Fibroblast of lung (primary cell): ENCODE data around the gene CBFA2T2. TPM values are rescaled to one million over a fixed set of nuclear protein-coding genes. Genes with fewer than 3 reads are reported as not detected.

Experiments used
- DNase-seq, 2 donors: peaks; one replicate each; pipeline versions ENCODE4 v3.0.0 to v3.0.0-alpha.2; 2010; ENCODE audit warnings: low read depth in 2 of 2
- H2AFZ ChIP-seq: 2 replicates; pipeline ENCODE4 v1.5.1; 2012; ENCODE audit warnings: low read length, control low read depth, inconsistent platforms
- H3K27ac ChIP-seq: 2 replicates; pipeline ENCODE4 v1.5.1; 2011; ENCODE audit warnings: low read length, control low read depth; ENCODE audit not compliant: insufficient read depth
- H3K27me3 ChIP-seq: 2 replicates; pipeline ENCODE4 v1.5.1; 2011; ENCODE audit warnings: mild to moderate bottlenecking, low read length; ENCODE audit not compliant: control insufficient read depth, insufficient read depth
- H3K36me3 ChIP-seq: 2 replicates; pipeline ENCODE4 v1.5.1; 2011; ENCODE audit warnings: low read length; ENCODE audit not compliant: control insufficient read depth, insufficient read depth
- H3K4me1 ChIP-seq: 2 replicates; pipeline ENCODE4 v1.5.1; 2011; ENCODE audit warnings: low read length; ENCODE audit not compliant: control insufficient read depth, insufficient read depth; ENCODE audit errors: extremely low read depth
- H3K4me2 ChIP-seq: 2 replicates; pipeline ENCODE4 v1.5.1; 2011; ENCODE audit warnings: low read length, control low read depth; ENCODE audit not compliant: insufficient read depth; ENCODE audit errors: extremely low read depth
- H3K4me3 ChIP-seq, 4 experiments: fragments of 200-600 bp in 1 of 4; sonication (generic) in 1 of 4; replicated peaks in 1 of 4; 2 replicates each; pipeline ENCODE4 v1.5.1; 2011 to 2016; ENCODE audit warnings: low read length in 4 of 4, low read depth in 3 of 4, mild to moderate bottlenecking in 3 of 4, control low read depth in 2 of 4, inconsistent platforms in 1 of 4, mixed read lengths in 1 of 4; ENCODE audit not compliant: insufficient read depth in 1 of 4; ENCODE audit errors: control extremely low read depth in 1 of 4
- H3K79me2 ChIP-seq: 2 replicates; pipeline ENCODE4 v1.5.1; 2012; ENCODE audit warnings: mild to moderate bottlenecking, low read length, inconsistent platforms; ENCODE audit not compliant: control insufficient read depth, insufficient read depth
- H3K9ac ChIP-seq: 2 replicates; pipeline ENCODE4 v1.5.1; 2011; ENCODE audit warnings: mild to moderate bottlenecking, low read length, control low read depth; ENCODE audit not compliant: insufficient read depth
- H3K9me3 ChIP-seq: 2 replicates; pipeline ENCODE4 v1.5.1; 2012; ENCODE audit warnings: low read depth, low read length; ENCODE audit not compliant: control insufficient read depth, insufficient read depth
- H4K20me1 ChIP-seq: 2 replicates; pipeline ENCODE4 v1.5.1; 2011; ENCODE audit warnings: low read length; ENCODE audit not compliant: control insufficient read depth, insufficient read depth; ENCODE audit errors: extremely low read depth
- EZH2 ChIP-seq: IDR thresholded peaks from 2 replicates; pipeline ENCODE4 v1.5.1; 2012; ENCODE audit warnings: low read length, control low read depth, mild to moderate bottlenecking; ENCODE audit errors: missing control alignments
- polyA plus RNA-seq, 2 donors: library from polyadenylated mRNA; depleted of rRNA in 1 of 2; stranded (reverse) in 1 of 2; unstranded in 1 of 2; fragments of >200 nt; gene quantifications; 2 replicates each; pipeline ENCODE4 v1.2.1, GENCODE V29; 2011 to 2012; ENCODE audit warnings: missing spikeins in 1 of 2
- total RNA-seq: library from RNA; depleted of rRNA; stranded (reverse); fragments of >200 nt; gene quantifications from 2 replicates; pipeline ENCODE4 v1.2.1, GENCODE V29; 2014
- TF ChIP-seq, protein P1 (sequence below), 2 donors: IDR thresholded peaks in 1 of 2; conservative IDR thresholded peaks in 1 of 2; 1 replicate in 1 of 2; 2 replicates in 1 of 2; pipeline ENCODE4 v1.5.1; 2011 to 2012; ENCODE audit warnings: low read length in 2 of 2, control low read depth in 1 of 2, inconsistent platforms in 1 of 2, low read depth in 1 of 2, mild to moderate bottlenecking in 1 of 2

CBFA2T2 gene
- total and polyA plus RNA-seq, 2 donors (not counting 1 experiment from before 2014, with no cell fraction given): 5.6 to 7.3 TPM

DNA sequence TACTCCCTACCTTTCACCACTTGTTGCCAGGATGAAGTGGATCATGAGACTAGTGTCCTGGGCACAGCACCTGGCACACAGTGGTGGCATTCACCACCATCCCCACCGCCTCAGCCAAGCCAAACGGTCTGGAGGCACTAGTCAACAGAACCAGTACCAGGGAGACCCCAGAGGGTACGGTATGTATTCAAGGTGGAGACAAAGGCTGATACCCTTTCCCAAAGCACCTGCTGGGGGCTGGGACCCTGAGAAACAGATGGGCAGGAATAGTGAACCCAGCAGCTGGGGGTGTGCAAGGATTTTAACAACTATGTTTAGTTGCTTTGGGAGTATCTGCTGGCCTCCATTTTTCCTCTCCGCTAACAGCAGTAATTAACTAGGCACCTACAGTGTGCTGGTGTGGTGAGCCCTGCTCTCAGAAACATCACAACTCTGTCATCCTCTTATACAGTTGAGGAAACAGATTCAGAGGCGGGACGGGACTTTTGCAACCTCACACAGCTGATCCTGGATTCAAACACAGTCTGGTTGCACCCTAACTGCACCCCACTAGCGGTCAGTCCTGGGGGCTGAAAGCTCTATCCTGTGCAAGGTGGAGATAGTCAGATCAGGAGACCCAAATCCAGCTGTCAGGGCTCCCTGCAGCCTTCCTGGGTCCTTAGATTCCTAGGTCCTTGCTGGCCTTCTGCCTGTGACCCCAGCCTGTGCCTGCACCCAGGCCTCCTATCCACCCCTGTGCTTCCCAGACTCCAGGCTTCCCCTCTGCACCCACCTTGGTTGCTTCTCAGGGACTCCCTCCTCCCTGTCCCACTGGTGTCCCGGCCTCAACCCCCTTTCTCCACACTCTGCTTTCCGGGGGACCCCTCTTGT is 47.5 kb upstream of the CBFA2T2 start:
- Histone ChIP-seq H3K79me2 (no peaks in the 10 kb centered on the region), H3K9ac (no peak overlapping the region), H3K36me3 (no peaks in the 10 kb centered on the region), H4K20me1 (no peaks in the 10 kb centered on the region), H3K4me1 (peaks cover 8% of the 10 kb centered on the region), H3K27ac (no peak overlapping the region), H3K4me2 (peak overlapping the region; percentile 88), H3K9me3 (no peaks in the 10 kb centered on the region), H3K27me3 (no peaks in the 10 kb centered on the region), H2AFZ (no peak overlapping the region), H3K4me3 (peak overlapping the region; percentile 58 to 71 (median 63))
- no peak for DNase-seq
- TF ChIP-seq, protein P1, sequence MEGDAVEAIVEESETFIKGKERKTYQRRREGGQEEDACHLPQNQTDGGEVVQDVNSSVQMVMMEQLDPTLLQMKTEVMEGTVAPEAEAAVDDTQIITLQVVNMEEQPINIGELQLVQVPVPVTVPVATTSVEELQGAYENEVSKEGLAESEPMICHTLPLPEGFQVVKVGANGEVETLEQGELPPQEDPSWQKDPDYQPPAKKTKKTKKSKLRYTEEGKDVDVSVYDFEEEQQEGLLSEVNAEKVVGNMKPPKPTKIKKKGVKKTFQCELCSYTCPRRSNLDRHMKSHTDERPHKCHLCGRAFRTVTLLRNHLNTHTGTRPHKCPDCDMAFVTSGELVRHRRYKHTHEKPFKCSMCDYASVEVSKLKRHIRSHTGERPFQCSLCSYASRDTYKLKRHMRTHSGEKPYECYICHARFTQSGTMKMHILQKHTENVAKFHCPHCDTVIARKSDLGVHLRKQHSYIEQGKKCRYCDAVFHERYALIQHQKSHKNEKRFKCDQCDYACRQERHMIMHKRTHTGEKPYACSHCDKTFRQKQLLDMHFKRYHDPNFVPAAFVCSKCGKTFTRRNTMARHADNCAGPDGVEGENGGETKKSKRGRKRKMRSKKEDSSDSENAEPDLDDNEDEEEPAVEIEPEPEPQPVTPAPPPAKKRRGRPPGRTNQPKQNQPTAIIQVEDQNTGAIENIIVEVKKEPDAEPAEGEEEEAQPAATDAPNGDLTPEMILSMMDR (conservative IDR thresholded peaks at IDR 0.05 in 1 of 2, IDR thresholded peaks at IDR 0.05 in 1 of 2; ENCODE audit: low read depth in 1 of 2, low read length in 2 of 2): no peak
- TF ChIP-seq EZH2: no peak

DNA sequence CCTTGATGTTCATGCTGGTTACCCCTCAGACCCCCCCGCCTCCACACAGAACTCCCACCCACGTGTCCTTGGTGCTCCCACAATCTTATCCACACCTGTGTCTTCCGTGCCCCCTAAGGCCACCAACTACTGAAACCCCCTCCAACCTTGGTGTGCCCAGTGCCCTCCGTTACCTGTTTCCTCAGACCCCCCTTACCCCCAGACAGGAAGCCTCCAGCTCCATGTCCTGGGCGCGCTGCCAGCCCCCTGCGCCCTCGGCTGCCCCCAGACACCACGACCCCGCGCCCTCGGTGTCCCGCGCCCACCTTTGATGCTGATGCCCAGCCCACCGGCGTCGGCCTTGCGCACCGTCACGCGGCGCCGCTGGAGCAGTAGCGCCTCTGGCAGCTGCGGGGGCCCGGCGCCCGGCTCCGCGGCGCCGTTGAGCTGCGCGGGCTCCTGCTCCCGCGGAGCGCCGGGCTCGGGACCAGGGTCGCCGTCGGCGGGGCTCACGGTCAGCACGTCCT is 46.8 kb upstream of the CBFA2T2 start:
- no peak overlapping the region for H2AFZ ChIP-seq
- peaks cover 4% of the 10 kb centered on the region for H3K4me1 ChIP-seq
- H3K36me3 ChIP-seq: no peaks in the 10 kb centered on the region
- no peak for DNase-seq
- H3K27ac ChIP-seq: peak overlapping the region; percentile 23
- no peaks in the 10 kb centered on the region for H3K9me3 ChIP-seq
- no peak for TF ChIP-seq EZH2
- TF ChIP-seq, protein P1 (conservative IDR thresholded peaks at IDR 0.05 in 1 of 2, IDR thresholded peaks at IDR 0.05 in 1 of 2; ENCODE audit: low read depth in 1 of 2, low read length in 2 of 2): no peak
- no peaks in the 10 kb centered on the region for H4K20me1 ChIP-seq
- H3K4me2 ChIP-seq: peak overlapping the region; percentile 88
- peak overlapping the region; percentile 58 to 71 (median 63) for H3K4me3 ChIP-seq
- no peaks in the 10 kb centered on the region for H3K27me3 ChIP-seq
- peak overlapping the region; percentile 75 for H3K9ac ChIP-seq
- H3K79me2 ChIP-seq: no peaks in the 10 kb centered on the region

DNA sequence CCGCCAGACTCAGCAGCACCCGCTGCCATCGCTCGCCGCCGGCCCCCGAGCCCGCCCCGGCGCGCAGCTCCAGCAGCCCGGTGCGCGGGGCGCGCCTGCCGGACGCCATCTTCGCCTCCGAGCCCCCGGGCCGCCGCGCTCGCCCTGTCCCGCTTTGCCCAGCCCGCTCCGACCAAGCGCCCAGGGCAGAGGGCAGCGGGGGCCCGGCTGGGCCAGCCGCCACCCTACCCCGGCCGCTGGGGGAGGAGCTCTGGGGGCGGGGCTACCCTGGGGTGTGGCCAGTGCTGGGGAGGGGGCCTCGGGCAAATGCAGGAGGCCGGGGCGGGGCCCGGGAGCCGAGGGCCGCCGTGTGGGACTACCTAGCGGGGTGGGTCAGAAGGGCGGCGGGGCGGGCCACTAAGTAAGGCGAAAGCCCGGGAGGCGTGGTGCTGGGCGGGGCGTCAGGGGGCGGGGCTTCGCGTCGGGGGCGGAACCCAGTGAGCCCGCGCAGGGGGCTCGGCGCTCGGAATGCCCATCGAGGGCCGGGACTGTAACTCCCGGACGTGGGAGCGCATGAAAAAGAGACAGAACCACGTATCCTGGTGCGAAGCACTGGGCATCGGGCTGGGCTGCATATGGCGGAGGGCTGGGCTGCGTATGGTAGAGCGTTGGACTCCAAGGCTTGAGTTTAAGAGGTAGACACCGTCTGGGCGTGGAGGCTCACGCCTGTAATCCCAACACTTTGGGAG is 46.2 kb upstream of the CBFA2T2 start, which contains the start of gene SNTA1:
Gene SNTA1 (minus strand): TSS at position 252 of the 728 bp plus-strand sequence. CDS start 143 bp downstream, at position 109.
- no peaks in the 10 kb centered on the region for H3K36me3 ChIP-seq
- no peaks in the 10 kb centered on the region for H4K20me1 ChIP-seq
- H3K9ac ChIP-seq: peak within 1 kb of the TSS; percentile 75
- H3K4me1 ChIP-seq: peaks cover 4% of the 10 kb centered on the region
- TF ChIP-seq, protein P1 (conservative IDR thresholded peaks at IDR 0.05 in 1 of 2, IDR thresholded peaks at IDR 0.05 in 1 of 2; ENCODE audit: low read depth in 1 of 2, low read length in 2 of 2): no peak
- TF ChIP-seq EZH2: no peak
- H3K79me2 ChIP-seq: no peaks in the 10 kb centered on the region
- no peaks in the 10 kb centered on the region for H3K9me3 ChIP-seq
- H3K27me3 ChIP-seq: no peaks in the 10 kb centered on the region
- H3K27ac ChIP-seq: peak within 1 kb of the TSS; percentile 23
- DNase-seq: peak; percentile 71 to 78
- H3K4me2 ChIP-seq: peak within 1 kb of the TSS; percentile 94
- H2AFZ ChIP-seq: peak within 1 kb of the TSS; percentile 98
- H3K4me3 ChIP-seq: peak within 1 kb of the TSS; percentile 66 to 80 (median 75)
